ENCODE results near the gene ST6GALNAC3.

The ST6GALNAC3 gene

GRCh38 chr1:76146184-76146583 is 71.6 kb downstream of the ST6GALNAC3 start:
- DNase-seq, result no peak

- DNase-seq, result no peak
These were observed 73.4 kb downstream of the ST6GALNAC3 start for GRCh38 chr1:76147917-76148316.

GRCh38 chr1:76148460-76148859 is 73.9 kb downstream of the ST6GALNAC3 start:
- no peak for DNase-seq

- no peak for DNase-seq
These were observed 79.3 kb downstream of the ST6GALNAC3 start for GRCh38 chr1:76153841-76154205.

DNA sequence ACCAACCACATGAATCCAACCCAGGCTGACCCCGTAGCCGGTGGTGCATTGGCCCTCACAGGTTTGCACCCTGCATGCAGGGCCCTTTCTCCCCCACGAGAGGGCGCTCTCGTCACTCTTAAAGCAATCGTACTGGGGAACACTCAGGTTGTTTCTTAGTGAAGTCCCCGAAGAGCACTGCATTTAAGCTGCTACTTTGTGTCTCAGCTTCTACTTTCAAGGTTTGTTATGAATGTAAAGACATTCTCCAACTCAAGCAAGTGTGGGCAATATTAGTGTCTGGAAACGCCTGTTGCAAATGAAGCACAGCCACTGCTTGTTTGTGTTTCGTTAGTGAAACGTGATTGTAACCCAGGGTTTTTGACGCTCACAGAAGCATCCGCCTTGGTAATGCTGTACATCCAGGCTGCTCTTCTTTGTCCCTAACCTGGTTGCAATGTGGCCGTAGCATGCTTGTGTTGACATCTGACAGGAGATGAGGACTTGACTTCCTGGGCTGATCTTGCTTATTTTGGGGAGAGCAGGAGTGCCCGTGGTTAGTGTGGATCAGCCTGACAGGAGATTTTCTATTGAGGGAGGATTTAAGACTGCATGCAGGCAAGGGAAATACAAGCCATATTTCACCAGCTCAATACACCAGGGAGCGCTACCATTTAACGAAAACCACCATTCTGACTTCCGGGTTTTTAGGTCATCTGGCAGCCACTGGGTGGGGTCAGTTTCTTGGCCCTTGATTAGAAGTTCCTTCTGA is 79.8 kb downstream of the ST6GALNAC3 start:
- peak; percentile 79 to 82 for DNase-seq

DNA sequence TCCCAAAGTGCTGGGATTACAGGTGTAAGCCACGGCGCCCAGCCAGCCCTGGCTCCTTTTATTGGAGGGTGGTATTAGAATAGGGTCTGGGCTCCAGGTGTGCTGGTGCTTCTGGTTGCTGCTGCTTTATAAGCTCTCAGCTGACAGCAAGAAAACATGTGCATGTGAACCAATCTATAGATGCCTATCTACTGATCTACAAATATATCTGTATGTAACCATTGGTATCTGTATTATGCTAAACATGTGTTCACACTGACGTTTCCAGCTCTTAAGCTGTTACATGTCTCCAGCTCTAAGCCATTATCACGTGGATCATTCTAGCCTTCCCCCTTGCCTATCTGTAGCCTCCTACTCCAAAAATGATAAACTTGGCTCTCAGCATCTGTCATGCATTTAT is 82.4 kb downstream of the ST6GALNAC3 start:
- no peak for DNase-seq

DNA sequence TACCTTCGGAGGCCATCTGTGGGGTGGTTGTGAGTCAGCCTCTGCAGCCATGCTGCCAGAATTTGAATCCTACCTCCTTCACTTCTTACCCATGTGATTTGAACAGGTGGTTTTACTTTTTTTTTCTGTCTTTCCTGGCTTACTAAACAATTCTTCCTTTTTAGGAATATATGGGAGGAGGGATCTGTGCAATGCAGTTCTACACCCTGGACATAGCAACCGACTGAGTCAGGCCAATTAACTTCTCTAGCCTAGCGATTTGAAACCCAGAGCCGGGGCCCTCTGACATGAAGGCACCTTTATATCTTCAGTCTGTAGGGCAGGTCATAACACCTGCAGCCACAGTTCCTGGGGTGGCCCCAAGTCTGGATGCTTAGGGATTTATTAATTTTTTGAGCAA is 83.6 kb downstream of the ST6GALNAC3 start:
- no peak for DNase-seq

DNA sequence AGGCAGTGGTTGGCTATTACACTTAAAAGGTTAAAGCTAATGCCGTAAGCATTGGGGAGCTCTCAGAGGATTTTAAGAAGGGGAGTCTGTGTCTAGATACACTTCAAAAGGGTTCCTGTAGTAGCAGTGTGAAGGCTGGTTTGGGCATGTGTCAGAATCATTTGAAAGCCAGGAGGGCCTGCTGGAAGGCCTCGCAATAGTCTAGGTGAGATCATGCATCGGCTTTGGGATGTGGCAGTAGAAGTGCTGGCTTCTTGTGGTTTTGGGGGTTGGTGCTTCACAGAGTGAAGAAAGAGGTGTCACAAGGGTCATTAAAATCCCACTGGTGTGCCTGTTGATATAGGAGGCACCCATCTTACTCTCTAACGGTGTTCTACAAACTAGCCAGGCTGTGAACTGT is 85.7 kb downstream of the ST6GALNAC3 start:
- no peak for DNase-seq

- DNase-seq, result no peak
These were observed 86.9 kb downstream of the ST6GALNAC3 start for GRCh38 chr1:76161451-76161850.

DNA sequence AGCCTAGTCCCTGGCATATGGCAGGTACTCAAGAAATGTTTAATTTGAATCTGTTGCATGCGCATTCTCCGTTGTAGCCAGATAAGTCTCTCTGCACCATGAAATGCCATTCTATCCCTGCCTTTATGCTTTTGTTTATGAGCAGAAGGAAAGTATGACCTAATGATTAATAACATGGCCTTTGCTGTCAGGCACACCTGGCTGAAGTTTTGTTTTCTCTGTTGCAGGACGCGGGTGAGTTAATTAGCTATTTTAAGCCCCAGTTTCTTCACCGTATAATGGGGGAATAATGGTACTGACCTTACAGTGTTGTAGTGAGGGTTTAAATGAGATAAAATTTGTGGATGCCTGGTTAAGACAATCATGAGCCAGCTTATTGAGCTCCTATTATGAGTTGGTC is 87.7 kb downstream of the ST6GALNAC3 start:
- DNase-seq, result no peak

DNA sequence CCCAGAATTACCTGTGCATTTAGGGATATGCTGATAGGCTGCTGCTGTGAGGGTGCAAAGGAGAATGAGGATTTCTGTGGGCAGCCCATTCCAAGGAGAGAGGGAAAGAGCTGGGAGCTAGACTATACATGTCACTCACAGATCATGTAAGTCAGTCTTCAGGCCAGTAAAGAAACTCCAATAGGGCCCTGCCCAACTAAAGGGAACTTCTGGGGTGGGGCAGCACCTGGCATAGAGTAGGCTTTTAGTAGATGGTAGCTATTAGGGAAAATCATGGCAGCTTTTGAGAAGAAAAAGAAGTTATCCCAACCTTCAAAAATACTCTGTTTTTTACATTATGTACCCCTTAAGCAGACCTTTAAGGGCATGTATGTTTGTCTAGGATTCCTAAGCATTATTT is 89.6 kb downstream of the ST6GALNAC3 start:
- DNase-seq, result no peak

DNA sequence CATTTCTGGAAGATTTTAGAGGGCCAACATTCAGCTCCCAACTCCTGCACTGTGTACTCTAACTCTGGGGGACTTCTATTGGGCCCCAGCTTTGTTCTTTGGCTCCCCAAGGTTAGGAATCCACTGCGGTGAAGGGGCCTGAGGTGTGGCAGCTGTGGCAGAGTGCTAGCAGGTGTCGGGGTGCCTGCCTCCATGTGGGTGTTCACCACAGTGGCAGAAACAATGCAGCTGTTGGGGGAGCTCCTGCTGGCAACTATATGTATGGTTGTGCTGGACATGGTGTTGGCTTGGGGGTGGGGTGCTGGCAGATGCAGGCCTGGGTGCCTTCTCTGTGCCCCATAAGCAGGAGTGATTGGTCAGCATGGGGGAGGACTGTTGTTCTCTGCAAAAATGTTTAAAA is 95.5 kb downstream of the ST6GALNAC3 start:
- DNase-seq, result no peak

- no peak for DNase-seq
These were observed 96.0 kb downstream of the ST6GALNAC3 start for GRCh38 chr1:76170513-76170912.

DNA sequence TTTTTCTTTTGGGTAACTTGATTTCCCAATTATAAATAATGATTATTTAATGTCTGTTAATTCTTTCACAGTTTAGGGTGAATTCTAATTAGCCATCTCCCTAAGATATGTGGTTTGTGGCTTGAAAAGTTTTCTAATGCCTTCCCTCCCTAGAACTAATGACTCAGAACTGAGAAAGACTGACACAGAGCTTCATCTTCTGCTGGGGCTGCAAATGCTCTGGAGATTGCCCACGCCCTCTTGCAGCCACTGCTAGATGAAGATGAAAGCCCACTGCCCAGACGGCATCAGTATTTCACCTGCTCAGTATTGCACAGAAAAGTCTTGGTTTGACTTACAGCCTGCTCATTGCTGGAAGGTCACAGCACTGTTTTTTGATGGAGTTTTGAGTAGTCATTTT is 101.5 kb downstream of the ST6GALNAC3 start:
- peak in 1 of 2 experiments; percentile 1 for DNase-seq

GRCh38 chr1:76177615-76178014 is 103.1 kb downstream of the ST6GALNAC3 start:
- no peak for DNase-seq

DNA sequence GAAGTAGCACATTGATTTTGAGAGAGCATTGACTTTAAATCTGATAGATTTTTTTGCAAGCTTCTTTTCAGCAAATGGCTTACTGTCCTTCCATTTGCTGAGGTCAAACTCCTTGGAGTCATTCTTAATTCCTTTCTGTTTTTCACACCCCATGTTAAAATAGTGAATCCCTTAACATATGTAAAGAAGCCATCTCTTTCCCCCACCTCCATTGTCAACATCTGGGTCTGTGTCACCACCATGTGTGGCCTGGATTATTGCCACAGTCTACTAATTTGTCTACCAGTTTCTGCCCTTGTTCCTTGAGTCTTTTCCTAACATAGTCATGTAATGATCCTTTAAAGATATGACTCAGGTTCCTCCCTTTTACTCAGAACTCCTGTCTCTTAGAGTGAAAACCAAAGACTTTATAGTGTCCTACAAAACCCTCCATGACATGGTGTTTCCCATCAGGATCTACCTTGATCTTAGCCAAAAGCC is 104.7 kb downstream of the ST6GALNAC3 start:
- no peak for DNase-seq

DNA sequence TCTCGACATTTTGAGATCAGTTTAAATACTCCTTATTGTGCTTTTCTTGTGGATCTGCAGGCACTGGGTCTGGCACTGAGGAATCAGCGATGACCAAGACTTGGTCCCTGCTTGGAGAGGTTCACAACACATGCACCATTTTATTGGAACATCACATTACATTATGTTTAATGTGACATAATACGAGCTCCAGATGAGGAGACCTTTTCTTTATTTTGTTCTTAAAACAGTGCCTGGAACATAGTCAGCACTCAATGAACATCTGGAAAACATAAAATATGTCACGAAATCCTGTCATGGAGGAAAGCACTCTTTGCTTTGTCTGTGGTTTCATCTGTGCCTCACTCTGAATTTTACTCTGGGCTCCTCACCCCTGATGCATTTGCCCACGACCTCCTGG is 110.7 kb downstream of the ST6GALNAC3 start:
- no peak for DNase-seq

DNA sequence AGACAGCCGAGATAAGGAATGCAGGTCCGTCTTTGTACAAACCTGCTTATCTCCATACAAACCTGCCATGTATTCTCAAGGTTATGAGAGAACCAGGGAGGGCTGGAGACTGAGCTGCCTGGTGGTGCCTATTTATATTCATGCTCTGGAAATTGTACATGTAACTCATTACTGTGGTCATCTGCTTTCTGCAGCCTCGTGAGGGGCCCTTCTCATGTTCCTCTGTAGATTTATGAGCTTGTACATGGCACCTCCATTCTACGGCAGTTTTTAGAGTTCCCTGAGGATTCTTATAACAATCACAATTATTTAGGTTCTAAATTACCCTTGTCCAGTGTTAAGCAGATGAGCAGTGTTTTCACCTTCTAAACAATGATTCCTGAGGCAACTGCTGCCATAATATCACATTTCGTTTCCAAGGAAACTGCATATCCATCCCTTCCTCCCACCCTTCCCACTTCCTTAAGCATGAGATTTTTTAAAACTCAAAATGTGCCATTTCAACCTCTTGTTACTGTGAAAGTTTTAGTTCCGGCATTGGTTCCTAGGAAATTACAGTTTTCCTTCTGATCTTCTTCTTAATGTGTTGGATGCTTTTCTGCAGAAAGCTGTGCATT is 112.1 kb downstream of the ST6GALNAC3 start:
- no peak for DNase-seq

GRCh38 chr1:76187436-76187835 is 112.9 kb downstream of the ST6GALNAC3 start:
- DNase-seq, result no peak

DNA sequence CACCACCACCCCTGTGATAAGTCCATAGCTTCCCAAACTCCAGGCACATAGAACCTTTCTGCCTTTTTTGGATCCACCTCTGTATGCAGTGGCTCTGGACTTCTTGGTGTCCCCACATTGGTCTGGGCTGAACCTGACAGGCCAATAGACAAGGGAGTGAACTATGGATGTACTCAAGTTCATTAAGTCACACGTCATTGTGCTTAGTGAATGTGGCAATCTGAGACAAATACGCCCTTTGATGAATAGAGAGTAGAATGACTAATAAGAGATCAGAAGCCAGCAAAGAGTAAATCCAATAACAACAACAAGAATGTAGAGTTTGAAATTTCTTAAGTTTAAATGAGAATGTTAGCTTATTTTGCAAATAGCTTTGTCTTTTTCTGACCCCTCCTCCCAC is 114.8 kb downstream of the ST6GALNAC3 start:
- DNase-seq, result no peak

DNA sequence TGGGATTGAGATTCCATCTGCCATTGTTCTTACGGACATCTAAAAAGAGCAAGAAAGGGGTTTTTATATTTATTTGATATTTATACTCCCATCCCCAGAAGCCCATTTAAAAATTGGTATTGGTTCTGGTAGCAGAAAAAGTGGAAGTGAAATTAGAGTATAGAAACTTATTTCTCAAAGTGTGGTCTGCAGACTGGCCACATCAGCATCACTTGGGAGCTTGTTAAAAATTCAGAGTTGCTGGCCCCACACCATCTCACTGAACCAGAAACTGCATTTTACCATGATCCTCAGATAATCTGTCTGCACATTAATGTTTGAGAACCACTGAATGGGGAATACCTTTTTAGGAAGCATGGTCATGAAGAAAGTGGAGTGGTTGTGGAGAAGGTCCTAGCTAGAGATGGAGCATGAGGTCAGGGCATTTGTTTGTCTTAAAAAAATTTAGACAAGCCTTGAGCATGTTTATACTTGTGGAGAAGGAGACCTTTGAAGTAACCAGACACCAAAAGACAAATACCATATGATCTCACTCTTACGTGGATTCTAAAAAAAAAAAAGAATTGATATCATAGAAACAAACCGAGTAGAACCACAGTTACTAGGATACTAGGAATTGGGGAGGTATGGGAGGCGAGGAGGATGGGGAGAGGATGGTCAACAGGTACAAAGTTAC is 116.3 kb downstream of the ST6GALNAC3 start:
- no peak for DNase-seq

DNA sequence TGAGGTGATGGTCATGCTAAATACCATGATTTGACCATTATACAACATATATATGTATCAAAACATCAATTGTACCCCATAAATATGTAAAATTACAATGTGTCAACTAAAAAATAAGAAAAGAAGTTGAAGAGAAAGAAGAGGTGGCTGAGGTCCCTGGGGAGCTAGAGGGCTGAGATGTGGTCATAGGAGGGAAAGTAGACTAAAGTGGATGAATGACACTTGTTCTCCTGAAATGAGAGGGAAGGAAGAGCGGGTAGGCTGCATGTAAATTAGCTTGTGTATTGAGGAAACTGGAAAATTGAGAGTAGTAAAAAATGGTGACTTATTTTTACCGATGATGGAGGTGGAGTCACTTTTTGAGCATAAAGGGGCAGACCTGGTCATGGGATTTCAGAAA is 117.0 kb downstream of the ST6GALNAC3 start:
- no peak for DNase-seq

- DNase-seq, result peak; percentile 1 to 7
These were observed 123.9 kb downstream of the ST6GALNAC3 start for GRCh38 chr1:76198452-76198851.

GRCh38 chr1:76202670-76203069 is 128.1 kb downstream of the ST6GALNAC3 start:
- DNase-seq, result no peak

Measured in Kasumi-1 (cell line).